ENCODE results near the gene CLBA1. TPM values are rescaled to one million over a fixed set of nuclear protein-coding genes. Genes with fewer than 3 reads are reported as not detected.

CLBA1 gene
- total and polyA plus RNA-seq, 9 of the 15 experiments (the other 6 are each of a cell fraction or from before 2014, with no cell fraction given), result 0.04 to 3.9 (median 2.6) TPM

- TF ChIP-seq CUX1 (CRISPR knock-in tag; IDR thresholded peaks at IDR 0.05), result no peak
- TF ChIP-seq SMAD2 (IDR thresholded peaks at IDR 0.05; ENCODE audit: low read depth, low read length), result no peak
- no peak for TF ChIP-seq GTF2B (IDR thresholded peaks at IDR 0.05; ENCODE audit: extremely low read depth, insufficient read length)
- no peak for TF ChIP-seq SMARCC2 (IDR thresholded peaks at IDR 0.05; ENCODE audit: low read depth)
- TF ChIP-seq L3MBTL2 (IDR thresholded peaks at IDR 0.05), result peak; percentile 42; the same call in 1 of the 2 replicates
- TF ChIP-seq MTA3 (IDR thresholded peaks at IDR 0.05; ENCODE audit: borderline replicate concordance), result no peak
- TF ChIP-seq CBX5 (IDR thresholded peaks at IDR 0.05; ENCODE audit: borderline replicate concordance, low read depth), result no peak
- TF ChIP-seq ZBTB17 (CRISPR knock-in tag; IDR thresholded peaks at IDR 0.05), result no peak
- TF ChIP-seq HNRNPUL1 (IDR thresholded peaks at IDR 0.05; ENCODE audit: low read length), result no peak
- no peak for TF ChIP-seq BRD4 (IDR thresholded peaks at IDR 0.05)
- no peak for TF ChIP-seq RERE (CRISPR knock-in tag; IDR thresholded peaks at IDR 0.05; ENCODE audit: borderline replicate concordance)
- no peak for TF ChIP-seq PATZ1 (CRISPR knock-in tag; IDR thresholded peaks at IDR 0.05; ENCODE audit: borderline replicate concordance)
- no peak for TF ChIP-seq U2AF1 (optimal IDR thresholded peaks at IDR 0.05; ENCODE audit: low read depth, low read length)
Measured at GRCh38 chr14:105019861-105020814, 34.5 kb downstream of the CLBA1 start (continued).

Measured in K562 (cell line).